ENCODE data around the gene GPHN.

Gene GPHN

GRCh38 chr14:67162385-67162784 is 654.4 kb downstream of the GPHN start:
- no peak for DNase-seq (ENCODE audit: low read depth in 2 of 2)

DNA sequence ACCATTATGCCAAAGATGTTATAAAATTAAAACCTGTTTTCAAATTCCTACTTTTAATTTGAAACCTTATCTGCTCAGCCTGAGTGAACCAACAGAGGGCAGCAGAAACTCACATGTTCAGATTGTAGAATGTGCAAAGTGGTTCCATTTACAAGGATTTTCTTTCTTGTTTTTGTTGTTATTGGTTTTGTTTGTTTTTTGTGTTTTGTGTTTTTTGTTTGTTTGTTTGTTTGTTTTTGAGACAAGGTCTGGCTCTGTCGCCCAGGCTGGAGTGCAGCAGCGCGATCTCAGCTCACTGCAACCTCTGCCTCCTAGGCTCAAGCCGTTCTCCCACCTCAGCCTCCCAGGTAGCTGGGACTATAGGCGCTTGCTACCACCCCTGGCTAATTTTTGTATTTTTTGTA is 658.5 kb downstream of the GPHN start:
- no peak for DNase-seq (ENCODE audit: low read depth in 2 of 2)

- no peak for DNase-seq (ENCODE audit: low read depth in 2 of 2)
These were observed 659.6 kb downstream of the GPHN start for GRCh38 chr14:67167420-67168109.

GRCh38 chr14:67168110-67168441 is 660.1 kb downstream of the GPHN start:
- no peak for DNase-seq (ENCODE audit: low read depth in 2 of 2)

- DNase-seq (ENCODE audit: low read depth in 2 of 2): no peak
These were observed 662.7 kb downstream of the GPHN start for GRCh38 chr14:67170660-67171059.

DNA sequence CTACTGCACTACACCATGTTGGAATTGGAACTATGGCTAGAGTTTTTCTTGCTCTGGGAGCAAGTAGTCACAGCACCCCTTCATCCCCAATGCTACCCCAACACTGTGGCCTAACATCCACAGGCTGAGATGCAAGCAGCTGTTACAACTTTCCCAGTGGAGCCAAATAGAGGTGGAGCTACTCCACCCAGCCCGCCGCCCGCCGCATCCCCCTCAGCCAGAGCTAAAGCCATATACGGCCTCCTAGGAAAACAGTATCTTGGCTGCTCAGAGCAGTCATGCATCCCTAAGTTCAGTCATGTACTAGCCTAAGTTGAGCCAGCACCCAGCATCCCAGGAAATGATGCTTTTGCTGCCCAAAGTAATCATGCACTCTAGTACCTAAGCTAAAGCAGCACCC is 664.1 kb downstream of the GPHN start:
- no peak for DNase-seq (ENCODE audit: low read depth in 2 of 2)

DNA sequence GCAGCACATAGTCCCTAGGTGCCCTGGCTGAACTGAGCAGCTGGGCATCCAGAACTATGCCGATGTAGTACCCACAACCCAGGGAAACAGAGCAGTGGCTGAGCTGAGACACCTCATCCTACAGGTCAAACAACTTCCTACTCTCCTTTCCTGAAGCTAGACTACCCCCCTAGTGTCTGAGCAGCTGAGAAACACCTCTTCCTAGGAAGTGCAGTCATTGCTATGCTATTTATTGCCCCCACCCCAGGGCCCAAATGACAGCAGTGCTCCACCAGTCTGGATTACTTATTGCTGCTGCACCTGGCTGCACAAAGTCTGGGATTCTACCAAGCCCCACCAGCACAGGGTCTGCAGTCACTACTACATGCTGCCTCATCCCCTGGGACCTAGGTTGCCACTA is 664.6 kb downstream of the GPHN start:
- DNase-seq (ENCODE audit: low read depth in 2 of 2): no peak

GRCh38 chr14:67173719-67174118 is 665.8 kb downstream of the GPHN start:
- DNase-seq (ENCODE audit: low read depth in 2 of 2): no peak

GRCh38 chr14:67186172-67186768 is 678.3 kb downstream of the GPHN start:
- DNase-seq (ENCODE audit: low read depth in 2 of 2): no peak

GRCh38 chr14:67186789-67187584 is 679.0 kb downstream of the GPHN start:
- no peak for DNase-seq (ENCODE audit: low read depth in 2 of 2)

- DNase-seq (ENCODE audit: low read depth in 2 of 2): no peak
These were observed 679.9 kb downstream of the GPHN start for GRCh38 chr14:67187826-67188225.

GRCh38 chr14:67188326-67188725 is 680.4 kb downstream of the GPHN start:
- no peak for DNase-seq (ENCODE audit: low read depth in 2 of 2)

DNA sequence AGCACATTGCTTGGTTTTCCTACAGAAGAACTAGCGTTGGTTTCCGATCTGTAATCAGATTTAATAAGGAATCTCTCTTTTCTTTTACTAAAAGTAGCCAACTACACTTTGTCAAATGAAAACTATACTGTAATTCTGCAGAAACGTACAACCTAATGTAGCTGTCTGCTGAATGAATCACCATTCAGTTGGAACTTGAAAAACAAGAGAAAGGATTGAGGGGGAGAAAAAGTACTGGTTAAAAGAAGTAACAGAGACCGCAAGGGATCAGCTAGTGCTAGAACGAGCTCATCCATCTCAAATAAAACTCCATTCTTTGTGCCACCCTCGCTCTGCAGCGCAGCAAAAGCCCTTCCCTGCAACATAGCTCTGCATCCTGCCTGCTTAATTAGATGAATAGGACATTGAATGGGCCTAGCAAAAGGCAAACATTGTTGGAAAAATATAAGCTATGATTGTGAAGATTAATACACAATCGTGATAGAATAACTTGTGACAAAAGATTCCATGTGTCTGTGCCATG is 683.9 kb downstream of the GPHN start:
- DNase-seq (ENCODE audit: low read depth in 2 of 2): no peak

- no peak for DNase-seq (ENCODE audit: low read depth in 2 of 2)
These were observed 684.4 kb downstream of the GPHN start for GRCh38 chr14:67192366-67192765.

GRCh38 chr14:67195279-67195678 is 687.3 kb downstream of the GPHN start:
- DNase-seq (ENCODE audit: low read depth in 2 of 2): no peak

DNA sequence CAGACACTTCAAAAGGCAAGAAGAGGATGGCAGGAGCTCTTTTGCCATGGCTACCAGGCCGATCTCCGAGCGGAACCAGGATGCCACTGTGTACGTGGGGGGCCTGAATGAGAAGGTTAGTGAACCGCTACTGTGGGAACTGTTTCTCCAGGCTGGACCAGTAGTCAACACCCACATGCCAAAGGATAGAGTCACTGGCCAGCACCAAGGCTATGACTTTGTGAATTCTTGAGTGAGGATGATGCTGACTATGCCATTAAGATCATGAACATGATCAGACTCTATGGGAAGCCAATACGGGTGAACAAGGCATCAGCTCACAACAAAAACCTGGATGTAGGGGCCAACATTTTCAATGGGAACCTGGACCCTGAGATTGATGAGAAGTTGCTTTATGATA is 691.1 kb downstream of the GPHN start:
- DNase-seq (ENCODE audit: low read depth in 2 of 2): no peak

DNA sequence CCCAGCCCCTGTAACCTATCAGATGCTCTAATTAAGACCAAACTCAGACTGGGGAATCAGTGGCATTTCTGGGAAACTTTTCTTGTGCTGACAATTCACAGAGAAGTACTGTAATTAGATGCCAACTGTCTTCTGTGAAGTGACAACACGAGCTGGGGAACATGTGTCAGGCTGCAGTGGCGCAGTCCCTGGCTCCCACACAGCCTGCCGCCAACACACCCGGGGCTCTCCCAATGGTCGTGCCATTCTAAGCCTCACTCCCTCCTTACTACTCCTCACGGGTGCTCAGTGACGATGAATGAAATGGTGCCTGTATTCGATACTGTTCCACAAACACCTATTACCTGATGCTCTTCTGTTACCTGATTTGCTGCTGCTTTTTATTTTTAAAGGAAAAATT is 699.9 kb downstream of the GPHN start:
- no peak for DNase-seq (ENCODE audit: low read depth in 2 of 2)

DNA sequence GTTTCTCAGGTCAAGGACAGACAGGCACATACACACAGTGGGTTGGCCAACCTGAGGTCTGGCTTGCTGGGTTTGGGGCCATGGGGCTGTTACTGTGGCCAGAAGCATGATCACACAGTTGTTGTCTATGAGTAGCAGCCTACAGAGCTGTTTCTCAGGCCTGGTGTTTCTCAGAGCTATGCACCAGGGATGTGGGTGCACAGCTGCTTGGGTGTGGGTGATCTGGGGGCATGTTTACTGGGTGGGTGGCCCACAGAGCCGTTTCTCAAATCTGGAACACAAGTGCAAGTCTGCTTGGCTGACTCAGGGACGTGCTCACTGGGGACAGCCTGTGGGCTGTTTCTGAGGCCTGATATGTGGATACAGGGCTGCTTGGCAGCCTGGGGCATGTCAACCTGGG is 710.2 kb downstream of the GPHN start:
- no peak for DNase-seq (ENCODE audit: low read depth in 2 of 2)

- no peak for DNase-seq (ENCODE audit: low read depth in 2 of 2)
These were observed 713.5 kb downstream of the GPHN start for GRCh38 chr14:67221248-67221981.

DNA sequence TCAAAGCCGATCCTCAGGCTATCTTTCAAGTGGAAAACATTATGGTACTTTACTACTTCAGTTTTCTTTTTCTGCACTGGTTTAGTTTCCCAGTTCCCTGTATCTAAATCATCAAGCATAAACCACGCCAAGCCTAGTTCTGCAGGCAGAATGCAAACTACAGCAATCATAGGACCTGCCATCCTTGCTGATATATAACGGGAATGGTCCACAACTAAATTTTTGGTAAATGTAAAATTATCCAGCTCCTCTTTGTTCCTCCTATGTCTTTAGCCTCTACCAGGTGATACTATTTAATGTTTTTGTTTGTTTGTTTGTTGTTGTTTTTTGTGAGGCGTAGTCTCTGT is 714.0 kb downstream of the GPHN start:
- DNase-seq (ENCODE audit: low read depth in 2 of 2): no peak

- DNase-seq (ENCODE audit: low read depth in 2 of 2): no peak
These were observed 717.6 kb downstream of the GPHN start for GRCh38 chr14:67225523-67225922.

DNA sequence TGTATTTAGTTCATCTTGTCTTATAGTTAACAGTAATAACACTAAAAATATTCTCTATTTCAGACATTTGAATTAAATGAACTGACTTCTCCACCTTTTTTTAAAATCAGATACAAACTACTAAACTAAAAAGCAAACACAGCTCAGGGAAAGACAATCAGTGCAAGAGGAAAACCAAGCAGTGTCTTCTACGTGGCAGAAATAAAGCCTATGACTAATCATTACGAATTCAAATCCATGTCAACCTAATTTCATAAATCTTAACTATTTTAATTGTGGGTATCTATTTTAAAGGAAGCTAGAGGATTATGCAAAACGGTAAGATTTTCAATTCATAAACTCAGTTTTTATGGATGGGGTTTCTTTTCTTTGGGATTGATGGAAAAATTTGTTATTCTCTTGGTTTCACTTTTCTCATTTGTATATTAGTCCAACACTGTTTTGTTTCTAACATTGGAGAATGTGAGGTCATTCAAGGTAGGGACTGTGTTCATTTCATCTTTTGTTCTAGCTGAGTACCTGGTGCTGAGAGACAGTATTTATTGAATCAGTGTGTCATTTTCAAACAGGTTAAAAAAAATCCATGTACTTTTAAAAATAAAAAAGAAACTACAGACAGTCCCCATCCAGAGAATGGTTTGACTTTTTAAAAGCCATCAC is 720.5 kb downstream of the GPHN start:
- no peak for DNase-seq (ENCODE audit: low read depth in 2 of 2)

Data from stimulated activated CD8-positive, alpha-beta memory T cell treated with anti-CD3 and anti-CD28 coated beads, Interleukin-2, amount 100 ng/mL, for 48 hours (primary cell).